NCI-H187 treated with DMSO at 0.1 percent for 48 hours (cell line): Measurements from ENCODE around the gene CNTNAP5.

ENCODE experiments used
- DNase-seq: peaks from one replicate; lab custom pipeline; 2025; lab: John Stamatoyannopoulos, UW

Gene CNTNAP5

DNA sequence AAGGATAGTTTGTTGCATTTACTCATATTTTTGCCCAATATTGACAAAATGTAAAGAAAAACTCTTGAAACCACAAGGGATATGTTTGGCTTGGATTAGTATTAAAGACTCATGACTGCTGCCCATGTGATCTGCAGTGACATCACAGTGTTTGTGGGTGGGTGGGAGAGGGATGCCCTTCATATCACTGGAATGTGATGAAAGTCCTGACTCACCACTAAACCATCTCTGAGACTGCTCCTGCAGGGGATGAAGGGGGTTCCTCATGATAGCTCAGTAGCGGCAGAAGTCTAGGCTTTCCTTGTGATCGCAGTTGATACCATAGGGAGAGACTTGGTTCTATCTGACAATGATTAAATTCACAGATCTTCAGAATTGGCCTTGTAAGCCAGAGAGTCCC lies 451.2 kb downstream of the CNTNAP5 start:
- DNase-seq = no peak

GRCh38 chr2:124478761-124479160 lies 453.7 kb downstream of the CNTNAP5 start:
- DNase-seq = no peak

DNA sequence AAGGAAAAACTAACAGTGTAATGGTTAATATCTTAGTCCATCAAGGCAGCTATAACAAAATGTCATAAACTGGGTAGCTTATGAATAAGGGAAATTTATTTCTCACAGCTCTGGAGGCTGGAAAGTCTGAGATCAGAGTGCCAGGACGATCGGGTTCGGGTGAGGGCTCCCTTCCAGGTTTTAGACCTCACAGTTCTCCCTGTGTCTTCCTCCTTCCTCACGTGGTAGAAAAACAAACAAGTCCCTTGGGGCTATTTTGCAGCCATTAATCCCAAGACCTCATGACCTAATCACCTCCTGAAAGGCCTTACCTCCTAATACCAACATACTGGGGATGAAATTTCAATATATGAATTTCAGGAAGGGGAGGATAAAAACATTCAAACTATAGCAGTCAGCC lies 455.9 kb downstream of the CNTNAP5 start:
- DNase-seq = no peak

DNA sequence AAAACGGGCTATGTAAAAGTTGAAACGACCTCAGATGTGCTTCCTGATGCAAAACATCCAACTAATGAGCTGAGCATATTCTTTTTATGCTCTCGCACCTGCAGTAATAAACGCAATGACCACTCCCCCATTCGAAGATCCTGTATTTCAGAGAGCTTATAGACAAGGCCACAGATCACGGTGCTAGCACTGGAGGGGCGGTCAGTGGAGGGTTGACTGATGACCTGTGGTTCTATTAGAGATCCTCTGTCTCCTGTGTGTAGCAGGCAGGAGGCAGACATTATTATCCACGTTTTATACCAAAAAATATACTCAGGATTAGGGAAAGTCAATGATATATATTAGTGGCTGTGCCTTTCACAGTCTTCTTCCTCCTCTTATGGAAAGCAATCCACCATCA lies 457.0 kb downstream of the CNTNAP5 start:
- no peak for DNase-seq

- DNase-seq = no peak
Measured at GRCh38 chr2:124482551-124482950, 457.5 kb downstream of the CNTNAP5 start.

GRCh38 chr2:124485659-124486058 lies 460.6 kb downstream of the CNTNAP5 start:
- DNase-seq = no peak

GRCh38 chr2:124489686-124490085 lies 464.6 kb downstream of the CNTNAP5 start:
- DNase-seq = no peak

DNA sequence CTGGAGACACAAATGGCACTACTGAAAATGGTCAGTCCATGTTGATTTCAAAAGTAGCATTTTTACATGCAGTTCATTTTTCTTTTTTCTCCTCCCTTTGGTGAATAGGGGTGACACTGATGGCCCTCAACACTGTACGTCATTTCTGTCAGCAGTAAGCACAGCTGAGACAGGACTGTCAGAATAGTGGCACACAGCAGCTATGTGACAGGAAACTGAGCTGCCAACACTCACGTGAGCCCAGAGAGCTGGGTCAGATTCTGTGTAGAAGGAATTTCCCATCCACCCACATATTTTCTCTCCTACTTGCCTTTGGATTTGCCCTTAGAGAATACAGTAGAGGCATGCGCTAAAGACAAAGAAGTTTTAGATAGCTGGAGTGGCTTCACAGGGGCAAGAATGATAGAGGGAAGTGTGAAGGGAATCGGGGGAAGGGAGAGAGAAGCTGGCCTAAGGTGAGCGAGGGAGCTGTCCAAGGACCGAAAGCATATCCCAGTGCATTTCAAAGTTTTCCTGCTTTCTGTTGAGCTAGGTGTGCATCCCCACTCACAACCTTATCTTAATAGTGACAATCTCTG lies 476.6 kb downstream of the CNTNAP5 start:
- no peak for DNase-seq

DNA sequence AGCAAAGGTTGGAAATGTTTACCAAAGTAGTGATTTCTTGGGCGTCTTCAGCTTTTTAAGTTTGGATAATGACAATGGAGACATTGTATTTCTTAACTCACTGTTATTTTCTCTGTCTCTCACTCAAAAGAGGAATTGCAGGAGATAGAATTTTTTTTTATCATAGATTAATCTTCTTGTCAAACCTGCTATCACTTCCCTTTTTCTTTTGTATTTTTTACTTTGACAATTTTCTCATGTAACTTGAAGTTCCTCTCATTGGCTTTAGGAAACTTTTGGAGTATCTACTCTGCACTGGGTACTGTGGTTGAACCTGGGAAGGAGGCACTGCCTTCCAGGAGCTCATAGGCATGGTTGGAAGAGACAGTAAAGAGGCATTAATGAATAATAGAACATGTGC lies 489.1 kb downstream of the CNTNAP5 start:
- no peak for DNase-seq

DNA sequence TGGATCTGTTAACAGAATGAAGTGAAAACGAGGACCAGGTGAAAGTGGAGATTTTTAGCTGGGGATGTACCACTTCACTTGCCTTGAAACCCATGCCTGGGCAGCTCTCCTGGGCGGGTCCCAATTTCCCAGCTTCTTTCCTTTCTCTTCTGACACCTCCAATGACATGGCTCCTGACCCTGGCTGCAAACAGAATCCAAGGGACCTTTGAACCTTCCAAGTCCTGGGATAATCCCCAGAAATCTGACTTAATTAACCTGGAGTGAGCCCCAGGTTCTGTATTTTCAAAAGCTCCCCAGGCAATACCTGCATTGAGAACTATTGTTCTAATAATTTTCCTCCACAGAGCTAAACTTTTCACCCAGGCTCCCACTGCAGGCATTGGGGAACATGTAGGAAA lies 495.9 kb downstream of the CNTNAP5 start:
- DNase-seq = no peak

DNA sequence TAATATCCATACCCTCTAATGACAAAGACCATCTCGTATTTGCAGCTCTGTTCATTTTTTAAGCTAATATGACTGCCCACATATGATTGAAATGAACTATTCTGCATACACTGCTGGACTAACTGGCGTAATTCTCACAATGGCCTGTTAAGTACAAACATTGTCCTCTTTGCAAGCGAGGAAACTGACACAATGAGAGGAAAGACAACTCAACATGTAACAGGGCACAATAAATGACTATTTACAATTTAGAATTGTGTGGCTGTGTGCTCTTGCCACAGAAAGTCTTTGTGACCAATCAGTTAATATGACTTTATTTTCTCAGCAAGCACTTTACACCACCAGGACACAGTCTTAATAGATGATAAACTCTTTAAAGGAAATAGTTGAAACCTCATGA lies 498.0 kb downstream of the CNTNAP5 start:
- DNase-seq = no peak

DNA sequence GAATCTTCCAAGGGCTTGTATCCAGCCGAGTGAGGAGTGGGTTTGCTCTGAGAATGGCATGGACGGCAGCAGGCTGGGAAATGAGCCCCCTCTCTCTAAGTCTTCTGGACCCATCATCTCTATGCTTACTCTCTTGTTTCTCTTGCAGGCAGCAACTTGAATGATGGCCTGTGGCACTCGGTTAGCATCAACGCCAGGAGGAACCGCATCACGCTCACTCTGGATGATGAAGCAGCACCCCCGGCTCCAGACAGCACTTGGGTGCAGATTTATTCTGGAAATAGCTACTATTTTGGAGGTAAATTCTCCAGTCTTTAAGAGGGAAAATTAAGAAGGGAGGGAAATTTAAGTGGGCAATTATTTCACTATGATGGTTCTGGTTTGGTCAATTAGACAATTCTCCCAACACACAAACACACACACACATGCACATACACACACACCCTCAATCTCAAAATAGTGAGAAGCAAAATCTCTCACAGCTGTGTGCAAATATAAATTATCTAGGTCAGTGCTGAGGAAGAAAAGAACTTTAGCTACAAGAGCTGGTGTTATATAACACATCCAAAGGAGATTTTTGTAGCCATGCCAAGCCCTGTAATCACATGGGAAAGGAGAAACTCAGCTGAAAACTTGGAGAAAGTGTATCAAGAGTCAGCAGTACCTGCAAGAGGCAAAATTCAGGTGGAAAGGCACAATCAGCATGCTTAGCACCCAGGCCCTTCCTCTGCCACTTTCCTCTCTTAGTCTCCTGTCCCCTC lies 499.2 kb downstream of the CNTNAP5 start:
- no peak for DNase-seq

GRCh38 chr2:124526221-124526620 lies 501.1 kb downstream of the CNTNAP5 start:
- DNase-seq = no peak

GRCh38 chr2:124530203-124530602 lies 505.1 kb downstream of the CNTNAP5 start:
- no peak for DNase-seq

DNA sequence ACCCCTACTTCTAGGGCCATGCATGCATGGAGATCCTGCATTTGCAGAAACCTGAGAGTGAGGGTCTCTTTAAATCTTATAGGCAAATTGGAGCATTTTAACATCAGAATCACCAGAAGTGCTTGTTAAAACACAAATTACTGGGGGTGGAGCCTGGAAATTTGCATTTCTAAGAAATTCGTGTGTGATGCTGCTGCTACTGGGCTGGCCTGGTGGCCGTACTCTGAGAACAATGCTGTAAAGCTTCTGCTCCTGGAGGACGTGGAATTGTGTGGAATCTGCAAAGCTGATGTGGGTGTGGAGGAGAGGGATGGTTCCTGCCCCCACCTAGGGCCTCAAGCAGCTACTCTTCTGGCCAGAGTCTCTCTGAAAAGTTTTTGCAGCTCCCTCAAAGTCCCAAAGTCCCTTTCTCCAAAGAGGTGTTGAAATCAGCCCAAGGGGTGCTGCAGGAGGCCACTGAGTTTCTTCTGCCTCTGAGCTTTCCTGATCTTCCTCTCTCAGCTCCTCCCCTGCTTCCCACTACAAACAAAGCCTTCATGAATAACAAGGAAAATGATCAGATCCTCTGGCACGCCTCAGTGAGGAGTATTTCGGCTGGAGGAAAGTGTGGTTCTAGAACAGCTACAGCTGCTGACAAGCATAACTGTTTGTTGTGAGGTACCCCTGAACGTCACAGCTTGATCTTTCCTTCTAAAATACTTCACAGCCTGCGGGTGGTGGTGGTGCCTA lies 508.3 kb downstream of the CNTNAP5 start:
- DNase-seq = no peak

DNA sequence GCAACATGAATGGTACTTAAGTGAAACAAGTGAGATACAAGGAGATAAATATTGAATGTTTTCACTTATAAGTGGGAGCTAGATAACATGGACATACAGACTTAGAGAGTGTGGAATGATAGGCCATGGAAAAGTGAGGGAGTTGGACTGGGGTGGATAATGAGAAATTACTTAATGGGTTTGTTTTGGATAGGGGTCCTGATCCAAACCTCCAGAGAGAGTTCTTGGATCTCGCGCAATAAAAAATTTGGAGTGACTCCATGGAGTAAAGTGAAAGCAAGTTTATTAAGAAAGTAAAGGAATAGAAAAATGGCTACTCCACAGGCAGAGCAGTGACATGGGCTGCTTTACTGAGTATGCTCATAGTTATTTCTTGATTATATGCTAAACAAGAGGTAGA lies 508.9 kb downstream of the CNTNAP5 start:
- DNase-seq = no peak

- DNase-seq = no peak
Measured at GRCh38 chr2:124535816-124536215, 510.7 kb downstream of the CNTNAP5 start.

DNA sequence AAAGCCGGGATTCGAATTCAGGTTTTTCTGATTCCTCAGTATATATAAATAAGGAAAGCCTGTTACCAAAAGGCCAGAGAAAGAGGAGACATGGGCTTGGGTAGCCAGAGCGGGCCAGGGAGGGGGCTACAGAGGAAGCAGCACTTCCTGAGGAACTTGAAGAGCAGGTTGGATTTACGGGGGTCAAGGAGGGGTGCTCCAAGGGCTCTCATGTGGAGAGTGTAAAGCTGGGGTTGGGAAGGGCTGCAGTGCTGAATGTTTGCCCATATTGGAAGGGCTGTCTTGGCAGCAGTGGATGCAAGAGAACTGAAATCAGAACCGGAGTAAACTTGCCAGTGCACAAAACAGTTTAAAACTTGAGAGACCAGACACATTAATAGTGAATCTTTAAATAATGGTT lies 511.5 kb downstream of the CNTNAP5 start:
- DNase-seq = no peak

- DNase-seq = no peak
Measured at GRCh38 chr2:124538549-124538948, 513.5 kb downstream of the CNTNAP5 start.

DNA sequence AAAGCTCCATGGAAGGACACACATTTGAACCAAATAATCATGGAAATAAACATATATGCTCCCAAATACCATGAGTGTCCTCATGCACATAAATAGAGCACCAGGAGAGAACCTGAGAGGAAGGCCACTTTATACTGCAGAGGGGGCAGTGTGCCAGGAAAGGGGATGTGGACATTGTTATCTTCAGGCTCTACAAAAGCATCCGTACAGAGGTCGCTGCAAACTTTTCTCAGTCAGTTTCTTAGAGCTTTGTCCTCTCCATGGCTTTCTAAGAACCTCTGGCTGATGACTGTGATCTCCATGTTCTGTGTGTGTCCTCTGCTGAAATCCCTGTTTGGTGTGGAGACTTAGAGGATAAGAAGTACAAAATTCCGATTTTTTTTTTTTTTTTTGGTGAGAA lies 515.7 kb downstream of the CNTNAP5 start:
- DNase-seq = no peak

GRCh38 chr2:124542932-124543640 lies 518.0 kb downstream of the CNTNAP5 start:
- DNase-seq = peak; percentile 33

DNA sequence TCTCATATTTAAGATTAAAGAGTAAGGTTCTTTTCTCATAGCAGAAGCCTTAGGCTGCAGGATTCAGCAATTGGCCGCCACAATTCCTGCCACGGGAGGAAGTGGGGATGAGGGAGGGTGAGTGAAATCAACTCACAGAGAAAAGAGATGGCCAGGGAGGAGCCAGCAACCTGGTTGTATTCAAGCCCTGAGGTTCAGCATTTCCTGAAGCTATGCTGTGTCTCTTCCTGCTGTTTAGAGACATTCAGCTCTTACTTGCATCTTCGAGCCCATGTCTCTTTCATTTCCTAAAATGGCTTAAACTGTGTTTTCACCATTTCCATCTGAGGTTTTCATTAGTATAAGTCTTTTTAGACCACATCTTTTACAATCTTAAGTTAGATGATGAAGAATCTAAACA lies 522.6 kb downstream of the CNTNAP5 start:
- DNase-seq = no peak
